Nephron progenitor cell (in vitro differentiated cells): ENCODE results near the gene PM20D2.

Experiments used
- DNase-seq: peaks from one replicate; pipeline ENCODE4 v3.0.0; 2021
- H3K27ac Mint-ChIP-seq: 2 replicates; pipeline ENCODE4 v1.8.0; 2021; ENCODE audit warnings: mild to moderate bottlenecking, moderate library complexity, mixed read lengths
- H3K27me3 Mint-ChIP-seq: 2 replicates; pipeline ENCODE4 v1.8.0; 2021; ENCODE audit warnings: mild to moderate bottlenecking, low read depth, mixed read lengths; ENCODE audit not compliant: poor library complexity
- H3K36me3 Mint-ChIP-seq: 2 replicates; pipeline ENCODE4 v1.8.0; 2021; ENCODE audit warnings: low read depth, mixed read lengths
- H3K4me1 Mint-ChIP-seq: 2 replicates; pipeline ENCODE4 v1.8.0; 2021; ENCODE audit warnings: mixed read lengths
- H3K4me3 Mint-ChIP-seq: 2 replicates; pipeline ENCODE4 v1.8.0; 2021; ENCODE audit warnings: mild to moderate bottlenecking, moderate library complexity, mixed read lengths
- H3K9me3 Mint-ChIP-seq: 2 replicates; pipeline ENCODE4 v1.8.0; 2021; ENCODE audit warnings: mild to moderate bottlenecking, moderate library complexity, mixed read lengths
- TF ChIP-seq, protein P1 (sequence below): fragments of 200-600 bp; sonication (generic); IDR thresholded peaks from 2 replicates; pipeline ENCODE4 v1.5.0; 2021; ENCODE audit warnings: antibody characterized with exemption

Gene PM20D2

GRCh38 chr6:89180112-89180511, 34.3 kb downstream of the PM20D2 start:
- TF ChIP-seq, protein P1, sequence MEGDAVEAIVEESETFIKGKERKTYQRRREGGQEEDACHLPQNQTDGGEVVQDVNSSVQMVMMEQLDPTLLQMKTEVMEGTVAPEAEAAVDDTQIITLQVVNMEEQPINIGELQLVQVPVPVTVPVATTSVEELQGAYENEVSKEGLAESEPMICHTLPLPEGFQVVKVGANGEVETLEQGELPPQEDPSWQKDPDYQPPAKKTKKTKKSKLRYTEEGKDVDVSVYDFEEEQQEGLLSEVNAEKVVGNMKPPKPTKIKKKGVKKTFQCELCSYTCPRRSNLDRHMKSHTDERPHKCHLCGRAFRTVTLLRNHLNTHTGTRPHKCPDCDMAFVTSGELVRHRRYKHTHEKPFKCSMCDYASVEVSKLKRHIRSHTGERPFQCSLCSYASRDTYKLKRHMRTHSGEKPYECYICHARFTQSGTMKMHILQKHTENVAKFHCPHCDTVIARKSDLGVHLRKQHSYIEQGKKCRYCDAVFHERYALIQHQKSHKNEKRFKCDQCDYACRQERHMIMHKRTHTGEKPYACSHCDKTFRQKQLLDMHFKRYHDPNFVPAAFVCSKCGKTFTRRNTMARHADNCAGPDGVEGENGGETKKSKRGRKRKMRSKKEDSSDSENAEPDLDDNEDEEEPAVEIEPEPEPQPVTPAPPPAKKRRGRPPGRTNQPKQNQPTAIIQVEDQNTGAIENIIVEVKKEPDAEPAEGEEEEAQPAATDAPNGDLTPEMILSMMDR, result no peak
- Mint-ChIP-seq H3K27ac (no peak overlapping the region), H3K27me3 (peaks cover 19% of the 10 kb centered on the region), H3K9me3 (no peaks in the 10 kb centered on the region), H3K4me1 (peaks cover 6% of the 10 kb centered on the region), H3K4me3 (no peak overlapping the region), H3K36me3 (no peaks in the 10 kb centered on the region)
- no peak for DNase-seq

DNA sequence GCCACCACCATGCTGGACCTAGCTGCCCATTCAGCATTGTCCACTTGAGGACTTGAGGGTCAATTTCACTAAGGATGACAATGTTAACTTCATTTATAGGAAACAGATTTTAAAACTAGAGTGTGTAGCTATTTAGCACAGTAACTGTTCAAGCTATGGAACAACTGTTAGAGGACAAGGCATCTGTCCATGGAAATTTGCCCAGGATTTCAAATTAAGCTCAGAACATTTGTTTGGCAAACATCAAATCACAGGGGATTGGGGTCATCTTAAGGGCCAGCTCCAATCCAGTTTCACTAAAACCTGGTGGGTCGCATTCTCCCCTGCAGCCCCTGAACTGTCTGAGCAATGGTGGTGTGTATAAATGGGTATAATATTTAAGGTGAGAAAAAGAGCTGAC, 35.1 kb downstream of the PM20D2 start:
- DNase-seq, result no peak
- Mint-ChIP-seq H3K9me3 (no peaks in the 10 kb centered on the region), H3K4me3 (no peak overlapping the region), H3K36me3 (no peaks in the 10 kb centered on the region), H3K27ac (no peak overlapping the region), H3K27me3 (peaks cover 20% of the 10 kb centered on the region), H3K4me1 (peaks cover 6% of the 10 kb centered on the region)
- TF ChIP-seq, protein P1, result no peak

DNA sequence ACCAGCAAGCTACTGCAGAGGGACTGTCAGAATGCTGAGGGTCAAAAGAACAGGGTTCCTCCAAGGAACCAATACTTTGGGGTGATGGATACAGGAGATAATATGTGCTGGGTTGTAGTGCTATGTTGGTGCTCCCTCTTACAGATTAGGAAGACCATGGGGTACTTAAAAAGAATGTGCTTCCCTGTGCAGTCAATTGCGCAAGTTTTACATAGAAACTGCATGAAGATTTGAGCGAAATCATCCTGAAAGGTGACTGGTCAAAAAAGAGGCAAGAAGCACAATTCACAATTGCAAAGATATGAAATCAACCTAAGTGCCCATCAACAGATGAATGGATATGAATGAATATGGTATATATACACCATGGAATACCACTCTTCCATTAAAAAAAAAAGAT, 37.4 kb downstream of the PM20D2 start:
- Mint-ChIP-seq H3K4me3 (no peak overlapping the region), H3K27me3 (peaks cover 24% of the 10 kb centered on the region), H3K4me1 (peaks cover 14% of the 10 kb centered on the region), H3K36me3 (no peaks in the 10 kb centered on the region), H3K9me3 (no peaks in the 10 kb centered on the region), H3K27ac (no peak overlapping the region)
- DNase-seq, result no peak
- TF ChIP-seq, protein P1, result no peak

- Mint-ChIP-seq H3K4me1 (peaks cover 14% of the 10 kb centered on the region), H3K9me3 (no peaks in the 10 kb centered on the region), H3K27me3 (peaks cover 24% of the 10 kb centered on the region), H3K36me3 (no peaks in the 10 kb centered on the region), H3K4me3 (no peak overlapping the region), H3K27ac (no peak overlapping the region)
- TF ChIP-seq, protein P1, result no peak
- DNase-seq, result peak; percentile 21
Measured at GRCh38 chr6:89184344-89184743, 38.5 kb downstream of the PM20D2 start.

DNA sequence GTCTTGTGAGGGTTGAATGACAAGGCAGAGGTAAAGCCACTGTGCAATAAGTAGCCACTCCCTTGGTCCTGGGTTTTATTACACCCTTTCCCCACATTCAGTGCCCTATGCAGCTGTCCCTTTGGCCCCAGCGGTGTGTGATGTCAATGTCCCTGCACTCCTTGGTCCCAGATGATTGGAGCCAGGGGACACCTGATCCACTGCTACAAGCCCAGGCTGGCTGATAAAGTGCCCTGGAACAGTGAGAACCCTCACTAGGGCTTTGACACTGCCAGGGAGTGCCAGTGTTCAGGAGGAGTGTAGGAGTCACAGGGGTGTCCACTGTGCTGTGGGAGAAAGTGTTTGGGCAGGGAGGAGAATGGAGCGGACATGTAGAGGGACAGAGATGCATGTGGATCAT, 40.9 kb downstream of the PM20D2 start:
- peak; percentile 13 for DNase-seq
- Mint-ChIP-seq H3K27me3 (peaks cover 17% of the 10 kb centered on the region), H3K36me3 (no peaks in the 10 kb centered on the region), H3K4me3 (no peak overlapping the region), H3K4me1 (peaks cover 14% of the 10 kb centered on the region), H3K27ac (peak overlapping the region; percentile 66), H3K9me3 (no peaks in the 10 kb centered on the region)
- TF ChIP-seq, protein P1, result no peak

DNA sequence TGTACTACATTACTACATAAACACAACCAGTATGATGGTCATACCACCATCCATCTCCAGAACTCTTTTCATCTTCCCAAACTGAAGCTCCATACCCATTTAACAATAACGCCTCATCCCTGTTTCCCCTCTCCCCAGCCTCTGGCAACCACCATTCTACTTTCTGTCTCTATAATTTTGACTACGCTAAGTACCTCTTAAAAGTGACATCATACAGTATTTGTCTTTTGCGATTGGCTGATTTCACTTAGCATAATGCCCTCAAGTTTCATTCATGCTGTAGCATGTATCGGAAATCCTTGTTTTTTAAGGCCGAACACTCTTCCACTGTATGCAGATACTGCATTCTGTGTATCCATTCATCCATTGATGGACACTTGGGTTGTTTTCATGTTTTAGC, 41.6 kb downstream of the PM20D2 start:
- TF ChIP-seq, protein P1, result no peak
- Mint-ChIP-seq H3K4me3 (no peak overlapping the region), H3K9me3 (no peaks in the 10 kb centered on the region), H3K27ac (no peak overlapping the region), H3K27me3 (peaks cover 18% of the 10 kb centered on the region), H3K4me1 (peaks cover 19% of the 10 kb centered on the region), H3K36me3 (no peaks in the 10 kb centered on the region)
- no peak for DNase-seq
